ENCODE measurements around the gene KCNQ5.

- no peak for TF ChIP-seq POLR2A (IDR thresholded peaks at IDR 0.05)
- TF ChIP-seq, protein P1, sequence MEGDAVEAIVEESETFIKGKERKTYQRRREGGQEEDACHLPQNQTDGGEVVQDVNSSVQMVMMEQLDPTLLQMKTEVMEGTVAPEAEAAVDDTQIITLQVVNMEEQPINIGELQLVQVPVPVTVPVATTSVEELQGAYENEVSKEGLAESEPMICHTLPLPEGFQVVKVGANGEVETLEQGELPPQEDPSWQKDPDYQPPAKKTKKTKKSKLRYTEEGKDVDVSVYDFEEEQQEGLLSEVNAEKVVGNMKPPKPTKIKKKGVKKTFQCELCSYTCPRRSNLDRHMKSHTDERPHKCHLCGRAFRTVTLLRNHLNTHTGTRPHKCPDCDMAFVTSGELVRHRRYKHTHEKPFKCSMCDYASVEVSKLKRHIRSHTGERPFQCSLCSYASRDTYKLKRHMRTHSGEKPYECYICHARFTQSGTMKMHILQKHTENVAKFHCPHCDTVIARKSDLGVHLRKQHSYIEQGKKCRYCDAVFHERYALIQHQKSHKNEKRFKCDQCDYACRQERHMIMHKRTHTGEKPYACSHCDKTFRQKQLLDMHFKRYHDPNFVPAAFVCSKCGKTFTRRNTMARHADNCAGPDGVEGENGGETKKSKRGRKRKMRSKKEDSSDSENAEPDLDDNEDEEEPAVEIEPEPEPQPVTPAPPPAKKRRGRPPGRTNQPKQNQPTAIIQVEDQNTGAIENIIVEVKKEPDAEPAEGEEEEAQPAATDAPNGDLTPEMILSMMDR (IDR thresholded peaks at IDR 0.05): no peak
Measured at GRCh38 chr6:73225396-73225795, 603.5 kb downstream of the KCNQ5 start, which contains the start of gene KHDC1L.
